HG02759 (cell line): Measurements from ENCODE around the gene FMN2.

Experiments
- ATAC-seq: cut with Tn5 transposase; IDR thresholded peaks from one replicate; pipeline ENCODE4 v1.9.1; 2021; ENCODE audit warnings: mild to moderate bottlenecking, moderate library complexity; ENCODE audit not compliant: unreplicated experiment

Gene FMN2

GRCh38 chr1:240091614-240092300 is at the start of gene FMN2:
Gene FMN2, plus strand, starts transcription at chr1:240091883. Its CDS starts 227 bp downstream, at chr1:240092110.
- peak; percentile 54 for ATAC-seq

DNA sequence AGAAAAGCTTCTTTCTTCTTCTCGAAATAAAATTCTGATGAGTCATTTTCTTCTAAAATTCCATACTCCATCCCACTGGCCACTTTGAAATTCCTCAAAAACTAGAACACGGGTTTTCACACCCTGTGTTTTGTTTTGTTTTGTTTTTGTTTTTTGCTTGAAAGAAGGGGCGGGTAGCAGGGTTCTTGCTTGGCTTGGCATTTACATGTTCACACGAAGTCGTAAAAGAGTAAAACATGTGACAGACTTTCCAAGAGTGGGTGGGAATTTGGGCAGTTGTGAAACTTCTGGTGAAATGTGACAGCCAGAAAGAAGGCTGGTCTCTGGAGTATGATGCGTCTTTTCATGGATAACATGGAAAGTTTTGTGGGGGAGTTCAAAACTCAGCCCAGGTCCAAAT is 47.1 kb upstream of the FMN2 start:
- ATAC-seq: no peak

DNA sequence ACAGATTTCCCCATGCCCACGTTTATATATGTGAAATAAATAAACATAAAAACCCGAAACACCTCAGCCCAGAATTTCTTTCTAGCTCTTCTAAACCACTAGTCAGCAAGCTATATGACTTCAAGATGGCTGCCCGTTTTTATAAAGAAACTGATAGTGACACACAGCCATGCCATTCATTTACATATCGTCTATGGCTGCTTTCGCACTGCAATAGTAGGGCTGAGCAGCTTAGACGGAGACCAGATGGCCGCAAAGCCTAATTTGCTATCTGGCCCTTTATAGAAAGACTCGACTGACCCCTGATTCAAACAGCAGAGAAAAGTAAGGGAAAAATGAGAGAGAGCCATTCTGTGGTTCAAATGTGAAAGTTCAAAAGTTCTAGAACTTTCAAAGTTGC is 45.7 kb upstream of the FMN2 start:
- ATAC-seq: no peak

GRCh38 chr1:240054109-240054701 is 37.5 kb upstream of the FMN2 start:
- ATAC-seq: no peak

GRCh38 chr1:240055936-240056335 is 35.7 kb upstream of the FMN2 start:
- no peak for ATAC-seq

- no peak for ATAC-seq
These were observed 35.3 kb upstream of the FMN2 start for GRCh38 chr1:240056350-240056749.

- no peak for ATAC-seq
These were observed 33.6 kb upstream of the FMN2 start for GRCh38 chr1:240058049-240058448.

- no peak for ATAC-seq
These were observed 22.7 kb upstream of the FMN2 start for GRCh38 chr1:240068961-240069360.

- no peak for ATAC-seq
These were observed 21.5 kb upstream of the FMN2 start for GRCh38 chr1:240070188-240070587.

GRCh38 chr1:240073097-240073496 is 18.6 kb upstream of the FMN2 start:
- no peak for ATAC-seq

- ATAC-seq: no peak
These were observed 17.3 kb upstream of the FMN2 start for GRCh38 chr1:240074422-240074821.

DNA sequence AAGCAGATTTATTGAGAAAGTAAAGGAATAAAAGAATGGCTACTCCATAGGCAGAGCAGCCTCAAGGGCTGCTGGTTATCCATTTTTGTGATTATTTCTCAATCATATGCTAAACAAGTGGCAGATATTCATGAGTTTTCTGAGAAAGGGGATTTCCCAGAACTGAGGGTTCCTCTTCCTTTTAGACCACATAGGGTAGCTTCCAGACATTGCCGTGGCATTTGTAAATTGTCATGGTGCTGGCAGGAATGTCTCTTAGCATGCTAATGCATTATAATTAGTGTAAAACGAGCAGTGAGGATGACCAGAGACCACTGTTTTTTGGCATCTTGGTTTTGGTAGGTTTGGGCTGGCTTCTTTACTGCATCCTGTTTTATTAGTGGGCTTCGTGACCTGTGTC is 16.8 kb upstream of the FMN2 start:
- no peak for ATAC-seq

DNA sequence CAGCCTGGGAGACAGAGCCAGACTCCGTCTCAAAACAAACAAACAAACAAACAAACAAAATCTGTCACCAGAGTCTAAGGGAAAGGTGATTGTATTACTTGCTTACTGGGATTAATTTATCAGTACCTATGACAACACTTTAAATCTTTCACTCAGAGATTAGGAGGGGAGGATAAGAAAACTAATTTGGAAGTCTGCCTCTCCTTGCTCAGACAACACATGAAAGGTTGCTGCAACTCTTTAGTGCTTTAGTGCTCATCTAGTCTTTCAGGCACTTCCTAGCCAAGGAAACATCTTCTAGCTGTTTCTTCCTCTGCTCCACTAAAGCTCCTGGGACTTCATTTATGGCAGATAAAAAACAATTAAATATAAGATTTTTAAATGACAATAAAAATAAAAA is 7.3 kb upstream of the FMN2 start:
- no peak for ATAC-seq

DNA sequence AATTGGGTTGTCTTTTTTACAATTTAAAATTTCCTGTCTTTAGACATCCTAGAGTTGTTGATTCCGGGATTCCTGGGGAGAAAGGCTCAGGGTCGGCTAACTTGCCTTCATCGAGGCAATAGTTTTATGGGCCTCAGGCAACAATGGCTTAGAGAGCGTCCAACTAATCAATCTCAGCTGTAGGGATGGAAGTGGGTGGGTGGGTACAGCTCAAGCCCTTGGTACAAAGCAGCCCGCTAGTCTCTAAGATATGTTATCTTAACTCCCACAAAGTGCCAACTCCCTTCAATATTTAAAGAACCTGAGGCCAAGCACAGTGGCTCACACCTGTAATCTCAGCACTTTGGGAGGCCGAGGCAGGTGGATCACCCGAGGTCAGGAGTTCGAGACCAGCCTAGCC is 6.9 kb upstream of the FMN2 start:
- ATAC-seq: no peak

DNA sequence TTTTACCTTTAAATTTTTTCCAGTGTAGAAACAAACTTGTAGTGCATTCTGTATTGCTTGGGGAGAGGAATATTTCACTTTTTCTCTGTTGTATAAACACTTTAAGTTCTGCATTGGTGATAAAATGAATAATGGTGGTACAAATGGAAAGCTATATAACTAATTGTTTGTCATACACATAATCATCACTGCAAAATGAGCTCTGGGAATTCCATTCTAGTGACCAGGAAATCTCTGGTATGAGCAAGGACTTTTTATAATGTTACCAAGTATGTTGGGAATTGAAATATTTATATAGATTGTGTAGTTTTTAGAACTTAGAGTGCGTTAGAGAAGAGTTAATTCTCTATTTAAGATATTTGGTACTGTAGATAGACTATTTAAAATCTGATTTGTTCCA is 5.0 kb upstream of the FMN2 start:
- ATAC-seq: no peak

GRCh38 chr1:240090014-240090413 is 1.7 kb upstream of the FMN2 start:
- no peak for ATAC-seq

GRCh38 chr1:240090957-240091600 is 604 bp upstream of the FMN2 start:
- no peak for ATAC-seq

- ATAC-seq: no peak
These were observed 827 bp downstream of the FMN2 start for GRCh38 chr1:240092301-240093119.

DNA sequence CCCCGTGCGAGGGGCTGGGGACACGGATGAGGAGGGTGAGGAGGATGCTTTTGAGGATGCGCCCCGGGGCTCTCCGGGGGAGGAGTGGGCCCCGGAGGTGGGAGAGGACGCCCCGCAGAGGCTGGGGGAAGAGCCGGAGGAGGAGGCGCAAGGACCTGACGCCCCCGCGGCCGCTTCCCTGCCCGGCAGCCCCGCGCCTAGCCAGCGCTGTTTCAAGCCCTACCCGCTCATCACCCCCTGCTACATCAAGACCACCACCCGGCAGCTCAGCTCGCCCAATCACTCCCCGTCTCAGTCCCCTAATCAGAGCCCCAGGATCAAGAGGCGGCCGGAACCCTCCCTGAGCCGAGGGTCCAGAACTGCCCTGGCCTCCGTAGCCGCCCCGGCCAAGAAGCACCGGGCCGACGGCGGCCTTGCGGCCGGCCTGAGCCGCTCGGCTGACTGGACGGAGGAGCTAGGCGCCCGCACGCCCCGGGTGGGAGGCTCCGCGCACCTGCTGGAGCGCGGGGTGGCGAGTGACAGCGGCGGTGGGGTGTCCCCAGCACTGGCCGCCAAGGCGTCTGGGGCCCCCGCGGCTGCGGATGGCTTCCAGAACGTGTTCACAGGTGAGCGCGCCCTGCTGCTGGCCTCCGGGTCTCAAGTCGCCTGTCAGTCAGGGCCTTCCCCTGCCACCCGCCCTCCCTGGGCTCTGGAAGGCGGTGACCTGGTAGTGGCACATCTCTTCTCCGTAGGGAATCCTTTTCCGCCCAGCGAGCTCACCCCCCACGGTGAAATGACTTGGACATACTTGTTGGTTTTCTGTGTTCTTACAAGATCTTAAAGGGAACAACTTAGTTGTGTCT is 1.7 kb downstream of the FMN2 start:
- no peak for ATAC-seq

GRCh38 chr1:240094041-240094722 is 2.5 kb downstream of the FMN2 start:
- no peak for ATAC-seq
